Measurements from ENCODE around the gene RNU1-2.
A peak's percentile ranks its signal among the peaks of the same experiment; 100 is the strongest.
"Not testable (repeated sequence)": the region's sequence is repeated elsewhere in the genome, so short reads cannot be mapped to it uniquely, and the experiment has no call there.

The RNU1-2 gene

DNA sequence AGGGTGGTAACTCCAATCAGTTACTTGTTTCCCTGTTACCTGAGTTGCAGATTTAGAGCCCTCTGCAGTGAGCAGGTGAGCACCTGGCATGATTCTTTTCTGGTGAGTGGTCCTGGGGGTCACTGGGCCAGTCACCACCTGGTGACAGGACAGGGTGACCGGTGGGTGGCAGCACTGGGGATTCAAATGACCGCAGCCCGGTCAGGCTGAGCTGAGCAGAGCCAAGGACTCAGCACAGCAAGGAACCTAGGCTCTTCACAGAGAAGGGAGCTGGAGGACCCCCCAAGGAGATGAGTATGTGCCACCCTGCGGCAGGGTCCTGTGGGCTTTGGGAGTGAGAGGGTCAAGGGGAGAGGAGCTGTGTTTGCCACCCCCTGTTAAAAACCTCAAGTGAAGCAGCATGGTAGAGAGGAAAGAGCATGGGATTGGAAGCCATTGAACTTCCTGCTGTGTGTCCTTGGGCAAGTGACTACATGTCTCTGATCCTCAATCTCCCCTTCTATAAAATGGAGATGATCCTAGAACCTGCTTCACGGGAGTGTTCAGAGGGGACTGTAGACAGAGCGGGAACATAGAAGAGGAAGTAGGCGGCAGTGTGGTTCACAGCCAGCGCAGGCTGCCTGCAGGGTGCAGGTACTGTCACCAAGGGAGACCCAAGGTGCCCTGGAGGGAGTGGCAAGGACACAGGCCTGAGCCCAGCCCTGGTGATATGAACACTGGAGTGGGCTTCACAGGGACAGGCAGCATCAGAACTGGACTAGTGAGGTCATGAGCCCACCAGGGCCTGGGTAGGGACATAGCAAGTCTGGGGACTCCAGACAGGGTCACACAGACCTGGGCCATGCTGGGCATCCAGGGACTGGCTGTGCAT lies 16.3 kb downstream of the RNU1-2 start:
- DNase-seq = not testable (repeated sequence)

DNA sequence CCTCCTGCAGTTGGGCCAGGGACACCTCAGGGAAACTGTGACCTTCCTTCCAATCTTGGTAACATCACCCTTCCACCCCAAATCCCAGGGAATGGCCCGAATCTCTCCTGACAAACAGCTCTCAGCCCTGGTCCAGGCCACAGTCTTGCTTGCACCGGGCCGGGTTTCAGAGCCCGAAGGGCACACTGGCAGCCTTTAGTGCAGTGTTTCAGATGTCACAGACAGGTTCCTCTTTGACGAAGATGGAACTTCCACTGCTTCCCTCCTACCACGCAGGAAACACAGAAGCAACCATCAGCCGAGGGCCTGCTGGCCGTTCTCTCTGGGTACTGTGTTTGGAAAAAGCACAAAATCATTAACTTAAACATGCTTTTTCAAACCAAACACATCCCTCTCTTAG lies 17.0 kb downstream of the RNU1-2 start:
- DNase-seq = not testable (repeated sequence)

DNA sequence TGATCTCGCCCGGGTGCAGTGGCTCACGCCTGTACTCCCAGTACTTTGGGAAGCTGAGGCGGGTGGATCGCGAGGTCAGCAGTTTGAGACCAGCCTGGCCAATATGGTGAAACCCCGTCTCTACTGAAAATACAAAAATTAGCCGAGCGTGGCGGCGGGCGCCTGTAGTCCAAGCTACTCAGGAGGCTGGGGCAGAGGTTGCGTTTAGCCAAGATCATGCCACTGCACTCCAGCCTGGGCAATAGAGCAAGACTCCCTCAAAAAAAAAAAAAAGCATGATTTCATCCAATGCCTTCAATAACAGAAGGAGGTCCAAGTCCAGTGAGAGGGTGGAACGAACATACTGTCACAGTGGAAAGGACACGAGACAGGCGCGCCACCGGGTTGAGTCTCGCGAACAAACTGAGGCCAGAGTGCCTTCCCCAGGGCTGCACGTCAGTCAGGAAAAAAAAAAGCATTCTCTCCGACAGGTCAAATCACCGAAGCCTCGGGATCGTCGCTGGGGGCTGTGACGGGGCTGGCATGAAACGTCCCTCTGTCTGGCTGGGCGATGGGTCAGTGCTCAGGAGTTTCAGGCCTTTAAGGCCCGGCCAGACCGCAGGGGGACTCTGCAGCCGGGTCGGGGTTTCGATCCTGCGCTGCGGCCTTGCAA lies 17.5 kb downstream of the RNU1-2 start:
- no peak for DNase-seq

DNA sequence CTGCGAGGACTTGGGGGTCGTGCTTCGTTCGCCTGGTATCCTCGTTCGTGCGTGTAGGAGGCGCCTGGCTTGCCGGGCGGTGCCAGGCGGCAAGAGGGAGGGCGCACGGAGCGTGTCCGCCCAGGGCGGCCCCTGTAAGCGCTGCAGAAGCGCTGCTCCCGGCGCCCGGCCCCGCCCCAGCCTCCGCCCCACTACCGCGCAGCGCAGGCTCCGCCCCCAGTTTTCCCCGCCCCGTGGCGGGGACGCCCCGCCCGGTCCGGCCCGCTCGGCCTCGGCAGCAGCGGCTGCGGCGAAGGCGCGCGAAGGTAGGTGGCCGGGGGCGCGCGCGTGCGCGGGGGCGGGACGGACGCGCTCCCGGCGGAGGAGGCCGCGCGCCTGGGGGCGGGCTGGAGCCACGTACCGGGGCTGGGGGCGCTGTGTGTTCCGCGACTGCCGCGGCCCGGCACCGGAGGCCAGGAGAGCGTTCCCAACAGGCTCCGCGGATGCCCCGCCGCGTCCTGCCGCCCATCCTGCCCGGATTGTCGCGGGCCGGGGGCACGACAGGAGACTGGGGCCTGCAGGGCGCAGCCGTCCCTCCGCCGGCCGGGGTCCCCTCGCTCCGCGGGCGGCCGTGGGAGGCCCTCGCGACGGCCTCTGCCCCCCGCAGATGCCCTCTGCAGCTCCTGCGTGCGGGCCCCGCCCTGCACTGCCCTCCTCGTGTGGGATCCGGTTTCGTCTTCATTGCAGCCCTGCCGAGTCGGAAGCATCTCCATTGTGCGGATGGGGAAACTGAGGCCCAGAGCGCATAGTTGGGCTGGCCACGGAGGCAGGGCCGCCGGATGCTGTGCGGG lies 18.3 kb downstream of the RNU1-2 start:
- DNase-seq = peak; percentile 97

DNA sequence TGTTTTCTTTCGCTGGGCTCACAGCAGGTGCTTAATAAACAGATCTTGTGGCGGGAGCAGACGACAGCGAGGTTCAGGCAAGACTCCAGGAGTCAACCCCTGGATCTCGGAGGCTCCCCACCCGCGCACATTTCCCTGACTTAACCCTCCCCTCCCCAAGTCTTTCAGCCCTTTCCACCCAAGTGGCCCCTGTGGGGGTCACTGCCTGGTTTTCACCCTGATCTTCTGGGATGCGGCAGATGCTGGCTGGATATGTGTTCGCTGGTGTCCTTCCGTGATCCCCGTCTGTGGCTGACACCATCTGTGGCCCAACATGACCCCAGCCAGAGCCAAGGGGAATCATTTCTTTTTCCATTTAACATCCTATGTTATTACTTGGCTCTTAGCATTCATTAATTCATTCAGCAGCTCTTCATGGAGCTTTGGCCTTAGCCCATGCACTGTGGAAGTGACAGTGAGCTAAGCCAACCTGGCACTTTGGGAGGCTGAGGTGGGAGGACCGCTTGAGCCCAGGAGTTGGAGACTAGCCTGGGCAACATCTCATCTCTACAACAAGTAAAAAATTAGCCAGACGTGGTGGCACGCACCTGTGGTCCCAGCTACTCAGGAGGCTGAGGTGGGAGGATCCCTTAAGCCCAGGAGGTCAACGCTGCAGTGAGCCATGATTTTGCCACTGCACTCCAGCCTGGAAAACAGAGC lies 19.3 kb downstream of the RNU1-2 start:
- not testable (repeated sequence) for DNase-seq

DNA sequence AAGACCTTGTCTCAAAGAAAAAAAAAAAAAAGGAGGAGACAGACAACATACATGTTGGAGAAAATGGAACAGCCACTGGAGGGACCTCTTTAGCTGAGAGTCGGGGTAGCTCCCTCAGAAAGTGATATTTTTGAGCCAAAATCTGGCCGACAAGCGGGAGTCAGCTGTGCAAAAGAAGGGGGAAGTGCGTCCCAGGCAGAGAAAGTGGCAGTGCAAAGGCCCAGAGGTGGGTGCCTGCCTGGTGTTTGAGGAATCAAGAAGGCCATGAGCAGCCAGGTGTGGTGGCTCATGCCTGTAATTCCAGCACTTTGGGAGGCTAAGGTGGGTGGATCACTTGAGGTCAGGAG lies 19.8 kb downstream of the RNU1-2 start:
- DNase-seq = no peak

DNA sequence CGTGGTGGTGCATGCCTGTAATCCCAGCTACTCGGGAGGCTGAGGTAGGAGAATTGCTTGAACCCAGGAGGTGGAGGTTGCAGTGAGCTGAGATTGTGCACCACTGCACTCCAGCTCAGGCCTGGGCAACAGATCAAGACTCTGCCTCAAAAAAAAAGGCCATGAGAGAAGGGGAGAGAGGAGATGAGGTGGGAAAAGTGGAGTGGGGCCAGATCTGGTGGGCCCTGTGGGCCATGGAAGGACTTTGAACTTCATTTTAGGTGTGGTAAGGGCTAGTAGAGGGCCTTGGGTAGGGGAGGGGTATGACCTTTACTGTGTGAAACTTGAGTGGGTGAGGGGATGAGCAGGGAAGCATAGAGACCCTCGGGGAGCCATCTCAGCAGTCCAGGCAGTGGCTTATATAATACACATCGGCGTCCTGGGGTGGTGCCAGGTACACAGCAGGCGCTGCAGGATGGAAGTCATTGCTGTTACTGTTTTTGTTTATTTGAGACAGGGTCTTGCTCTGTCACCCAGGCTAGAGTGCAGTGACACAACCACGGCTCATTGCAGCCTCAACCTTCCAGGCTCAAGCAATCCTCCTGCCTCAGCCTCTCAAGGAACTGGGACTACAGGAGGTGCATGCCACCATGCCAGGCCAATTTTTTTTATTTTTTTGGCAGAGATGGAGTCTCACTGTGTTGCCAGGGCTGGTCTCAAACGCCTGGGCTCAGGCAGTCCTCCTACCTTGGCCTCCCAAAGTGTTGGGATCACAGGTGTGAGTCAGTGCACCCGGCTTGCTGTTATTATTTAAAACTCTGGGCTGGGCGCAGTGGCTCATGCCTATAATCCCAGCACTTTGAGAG lies 20.5 kb downstream of the RNU1-2 start:
- not testable (repeated sequence) for DNase-seq

DNA sequence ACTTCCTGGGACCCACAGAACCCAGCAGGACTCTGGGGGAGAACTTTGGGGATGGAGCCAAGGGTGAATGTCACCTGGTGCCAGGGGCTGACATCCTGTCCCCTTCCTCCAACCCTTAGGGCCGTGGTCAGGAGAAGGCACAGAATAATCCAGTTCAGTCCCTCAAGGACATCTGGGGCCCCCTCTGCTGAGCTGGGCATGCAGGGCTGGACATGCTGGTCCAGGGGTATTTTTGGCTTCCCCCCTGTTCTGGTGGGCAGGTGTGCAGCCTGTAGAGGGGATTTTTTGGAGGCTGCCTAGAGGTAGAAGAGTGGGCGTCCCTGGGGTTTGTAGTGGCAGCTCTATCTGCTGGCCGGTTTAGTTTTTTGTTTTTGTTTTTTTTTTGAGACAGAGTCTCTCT lies 22.6 kb downstream of the RNU1-2 start:
- DNase-seq = no peak

DNA sequence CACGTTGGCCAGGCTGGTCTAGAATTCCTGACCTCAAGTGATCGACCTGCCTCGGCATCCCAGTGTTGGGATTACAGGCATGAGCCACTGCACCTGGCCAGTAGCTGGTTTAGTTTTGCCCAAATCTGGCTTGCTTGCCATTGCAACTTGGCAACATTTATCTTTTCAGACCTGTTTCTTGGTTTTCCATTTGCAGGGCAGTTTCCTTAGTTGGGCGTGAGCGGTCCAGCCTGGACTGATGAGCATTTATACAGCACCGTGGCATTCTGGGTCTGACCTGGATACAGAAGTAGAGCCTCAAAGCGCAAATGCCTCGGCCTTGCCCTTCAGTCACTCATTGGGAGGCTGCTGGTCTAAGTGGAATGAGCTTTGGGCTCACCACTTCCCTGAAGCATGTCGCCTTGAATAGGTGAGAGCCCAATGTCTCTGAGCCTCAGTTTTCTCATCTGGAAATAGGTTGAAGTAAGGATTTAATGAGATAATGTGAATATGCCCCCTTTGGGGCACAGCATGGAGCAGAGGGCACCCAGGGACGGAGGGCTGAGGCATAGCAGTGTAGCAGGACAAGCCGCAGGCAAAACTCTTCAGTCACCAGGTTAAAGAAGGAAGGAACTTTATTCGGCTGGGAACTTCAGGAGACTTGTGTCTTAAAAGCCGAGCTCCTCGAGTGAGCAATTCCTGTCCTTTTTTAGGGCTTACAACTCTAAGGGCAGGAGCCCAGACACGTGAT lies 23.3 kb downstream of the RNU1-2 start:
- not testable (repeated sequence) for DNase-seq

DNA sequence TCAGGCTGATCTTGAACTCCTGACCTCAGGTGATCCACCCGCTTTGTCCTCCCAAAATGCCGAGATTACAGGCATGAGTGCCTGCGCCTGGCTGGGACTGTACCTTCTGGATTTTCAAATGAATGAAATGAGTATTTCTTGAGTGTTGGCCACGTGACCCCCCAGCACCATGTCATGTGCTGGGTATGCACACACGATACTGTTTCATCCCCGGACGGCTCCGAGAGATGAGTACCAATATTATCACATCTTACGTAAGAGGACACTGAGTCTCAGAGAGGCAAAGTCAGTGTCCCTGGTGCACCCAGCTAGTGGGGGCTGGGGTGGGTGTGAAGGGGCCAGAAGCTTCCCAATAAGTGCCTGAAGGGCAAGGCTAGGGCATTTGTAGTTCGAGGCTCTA lies 25.2 kb downstream of the RNU1-2 start:
- DNase-seq = no peak

DNA sequence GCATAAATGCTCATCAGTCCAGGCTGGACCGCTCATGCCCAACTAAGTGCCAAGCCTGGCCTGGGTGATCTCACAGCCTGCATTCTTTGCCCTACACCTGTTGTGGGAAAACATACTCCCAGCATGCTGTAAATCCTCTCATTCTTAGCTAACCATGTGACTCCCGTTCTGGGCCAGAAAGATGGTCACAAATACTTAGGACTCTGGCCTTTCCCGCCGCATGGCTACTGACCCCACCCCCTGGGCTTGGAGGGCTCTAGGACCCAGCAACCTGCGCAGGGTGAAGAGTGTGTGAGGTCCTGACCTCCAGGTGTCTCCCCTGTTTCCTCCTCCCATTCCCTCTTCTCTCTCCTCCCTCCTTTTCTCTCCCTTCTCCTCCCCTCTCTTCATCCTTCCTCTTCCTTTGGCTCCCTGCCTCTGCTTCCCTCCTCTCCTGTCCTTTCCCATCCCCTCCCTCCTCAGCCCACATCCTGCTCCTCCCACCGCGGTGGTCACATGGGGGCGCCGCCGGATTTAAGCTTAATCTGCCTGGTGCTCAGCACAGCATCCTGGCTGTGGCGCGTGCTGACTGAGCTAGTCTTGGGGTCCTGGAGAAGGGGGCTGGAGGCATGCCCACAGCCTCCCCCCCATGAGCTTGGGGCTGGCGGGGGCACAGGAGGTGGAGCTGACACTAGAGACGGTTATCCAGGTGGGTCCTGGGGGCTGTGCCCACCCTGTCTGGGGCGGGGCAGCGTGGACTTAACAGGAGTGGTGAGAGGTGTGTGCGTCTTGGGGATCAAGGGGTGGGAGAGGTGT lies 25.8 kb downstream of the RNU1-2 start, which contains the start of gene CROCC:
TSS of gene CROCC (plus strand) at position 541 of the 795 bp plus-strand sequence. CDS start at position 629, 88 bp downstream.
- peak; percentile 44 for DNase-seq

DNA sequence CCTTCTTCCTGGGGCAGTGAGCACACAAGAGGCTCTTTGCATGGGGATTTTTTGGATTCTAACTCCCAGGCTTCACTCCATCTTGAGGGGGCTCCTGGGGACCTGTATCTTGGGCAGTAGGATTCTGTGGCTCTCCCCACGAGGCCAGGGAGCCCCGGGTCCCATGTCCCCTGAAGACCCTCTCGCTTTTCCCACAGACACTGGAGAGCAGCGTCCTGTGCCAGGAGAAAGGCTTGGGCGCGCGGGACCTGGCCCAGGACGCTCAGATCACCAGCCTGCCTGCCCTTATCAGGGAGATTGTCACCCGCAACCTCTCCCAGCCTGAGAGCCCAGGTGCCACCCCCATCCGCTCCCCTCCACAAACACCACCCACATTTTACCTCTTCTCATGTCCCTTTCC lies 26.7 kb downstream of the RNU1-2 start:
- no peak for DNase-seq

DNA sequence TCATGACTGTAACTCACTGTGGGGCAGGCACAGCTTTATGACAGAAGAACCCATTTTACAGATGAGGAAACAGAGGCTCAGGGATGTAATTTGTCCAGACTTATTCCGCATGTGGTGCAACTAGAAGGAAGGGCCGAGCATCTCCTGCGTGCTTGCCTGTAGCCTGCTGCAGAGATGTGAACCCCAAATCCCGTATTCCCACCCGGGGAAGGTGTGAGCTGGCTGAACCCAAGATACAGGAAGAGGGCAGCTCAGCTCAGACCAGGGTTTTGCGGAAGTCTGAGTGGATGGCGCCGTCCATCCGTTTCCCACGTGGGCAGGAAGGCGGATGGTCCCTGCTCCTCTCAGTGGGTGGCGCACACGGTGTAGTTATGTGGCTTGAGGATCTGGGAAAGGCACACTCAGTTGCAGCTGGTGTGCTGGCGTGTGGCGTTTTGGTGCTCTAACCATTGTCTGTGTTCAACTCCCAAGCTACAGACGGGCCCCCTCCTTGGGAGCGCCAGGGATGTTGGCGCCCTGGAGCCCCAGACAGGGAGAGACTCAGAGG lies 27.2 kb downstream of the RNU1-2 start:
- DNase-seq = no peak

DNA sequence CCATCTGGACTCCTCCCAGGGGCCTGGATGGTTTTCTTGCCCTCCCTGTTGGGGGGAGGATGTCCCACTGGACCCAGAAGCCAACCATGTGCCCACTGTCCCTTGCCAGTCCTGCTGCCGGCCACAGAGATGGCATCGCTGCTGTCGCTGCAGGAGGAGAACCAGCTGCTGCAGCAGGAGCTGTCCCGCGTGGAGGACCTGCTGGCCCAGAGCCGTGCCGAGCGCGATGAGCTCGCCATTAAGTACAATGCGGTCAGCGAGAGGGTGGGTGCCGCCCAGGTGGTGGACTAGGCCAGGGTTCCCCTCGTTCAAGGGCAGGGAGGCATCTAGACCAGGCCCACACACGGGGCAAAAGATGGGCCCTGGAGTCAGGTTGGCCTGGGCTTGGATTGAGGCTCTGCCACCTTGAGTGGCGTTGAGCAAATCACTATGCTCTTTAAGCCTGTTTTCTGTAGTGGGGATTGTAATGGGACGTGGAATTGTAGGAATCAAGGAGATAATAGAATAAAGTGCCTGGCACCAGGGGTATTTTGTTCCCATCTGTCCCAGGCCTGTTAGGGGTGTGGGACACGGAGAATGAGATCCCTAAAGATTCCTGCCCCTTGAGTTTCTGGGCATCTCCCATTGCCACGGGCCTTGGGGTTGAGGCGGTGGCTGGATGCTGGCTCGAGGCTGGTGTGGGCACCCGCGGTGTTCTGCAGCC lies 28.6 kb downstream of the RNU1-2 start:
- no peak for DNase-seq

DNA sequence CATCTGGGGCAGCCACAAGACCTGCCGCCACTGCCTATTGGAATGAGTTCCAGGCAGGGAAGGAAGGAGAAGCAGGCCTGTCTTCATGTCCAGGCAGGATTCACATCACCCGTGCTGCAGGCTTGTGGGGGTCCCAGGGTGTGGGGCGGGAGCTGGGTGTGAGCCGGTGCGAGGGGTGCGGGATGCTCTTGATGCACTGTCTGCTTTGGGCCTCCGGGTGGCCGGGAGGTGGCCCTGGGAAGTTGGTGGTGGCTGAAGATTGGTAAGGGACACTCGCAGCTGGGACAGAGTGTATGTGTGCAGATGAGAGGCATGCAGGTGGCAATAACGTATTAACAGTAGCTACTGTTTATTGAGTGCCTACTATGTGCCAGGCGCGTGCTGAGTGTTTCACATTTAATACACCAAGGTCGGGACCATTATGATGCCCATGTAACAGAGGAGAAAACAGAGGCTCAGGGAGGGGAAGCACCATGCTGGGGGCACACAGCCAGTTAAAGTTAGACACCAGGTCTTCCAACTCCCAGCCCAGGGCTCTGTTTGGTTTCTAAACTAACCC lies 29.2 kb downstream of the RNU1-2 start:
- DNase-seq = no peak

DNA sequence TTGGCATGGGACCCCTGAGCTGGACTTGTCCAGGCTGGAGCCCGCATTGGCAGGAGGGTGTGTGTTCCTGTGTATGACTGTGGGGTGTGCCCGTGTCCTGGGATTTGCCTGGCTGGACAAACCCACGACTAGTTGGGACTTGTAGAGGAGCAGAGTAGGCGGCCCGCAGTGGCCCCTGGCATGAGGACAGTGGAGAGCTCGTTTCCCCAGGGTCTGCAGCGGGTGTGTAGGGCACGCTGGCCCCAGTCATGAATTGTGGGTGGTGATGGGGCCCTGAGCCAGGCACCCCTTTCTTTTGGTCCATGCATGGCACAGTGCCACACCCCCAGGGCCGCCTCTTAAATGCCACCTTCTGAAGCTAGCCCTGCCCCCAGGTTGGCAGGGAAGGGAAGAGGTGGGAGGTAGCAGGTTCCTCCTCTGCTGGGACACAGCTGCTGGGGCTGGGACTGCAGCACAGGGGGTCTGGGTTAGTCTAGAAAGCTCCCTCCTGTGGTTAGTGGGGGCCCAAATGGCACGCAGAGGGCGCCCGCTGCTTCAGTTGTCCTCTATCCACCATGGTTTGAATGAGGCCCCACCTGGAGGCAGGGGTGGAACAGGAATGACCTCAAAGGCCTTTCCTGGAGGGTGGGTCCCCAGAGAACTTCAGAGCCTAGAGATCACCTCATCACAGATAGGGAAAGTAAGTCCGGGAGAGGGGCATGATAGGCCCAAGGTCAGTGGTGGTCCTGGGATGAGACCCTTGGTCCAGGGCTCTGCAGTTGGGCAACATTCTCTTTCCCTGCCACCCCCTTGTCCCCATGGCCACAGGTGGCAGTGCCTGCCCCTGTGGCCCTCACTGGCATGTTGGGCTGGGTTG lies 30.1 kb downstream of the RNU1-2 start:
- no peak for DNase-seq

DNA sequence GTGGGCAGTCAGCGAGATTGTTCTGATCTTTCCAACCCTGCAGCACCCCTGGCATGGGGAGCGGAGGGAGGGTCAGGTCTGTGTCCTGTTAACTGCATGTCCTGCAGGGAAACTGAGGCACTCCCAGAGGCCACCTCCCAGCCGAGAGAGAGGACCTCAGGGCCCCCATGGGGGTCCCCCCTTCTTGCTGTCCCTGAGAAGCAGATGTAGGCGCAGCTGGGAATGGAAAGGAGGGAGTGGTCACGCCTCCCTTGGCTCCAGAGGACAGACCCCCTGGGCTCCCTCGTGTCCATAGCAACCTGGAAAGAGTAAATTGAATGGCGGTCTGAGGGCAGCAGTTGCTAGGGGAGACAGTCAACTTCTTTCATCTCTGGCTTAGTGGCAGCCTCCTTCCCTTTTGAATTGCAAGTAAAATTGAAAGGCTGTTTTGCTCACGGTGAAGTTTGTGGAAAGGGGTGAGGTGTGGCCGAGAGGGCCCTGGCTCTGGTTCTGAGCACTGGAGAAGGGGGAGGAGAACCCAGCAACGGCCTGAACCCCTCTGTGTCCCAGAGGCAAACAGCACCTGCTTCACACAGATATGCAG lies 30.8 kb downstream of the RNU1-2 start:
- no peak for DNase-seq

DNA sequence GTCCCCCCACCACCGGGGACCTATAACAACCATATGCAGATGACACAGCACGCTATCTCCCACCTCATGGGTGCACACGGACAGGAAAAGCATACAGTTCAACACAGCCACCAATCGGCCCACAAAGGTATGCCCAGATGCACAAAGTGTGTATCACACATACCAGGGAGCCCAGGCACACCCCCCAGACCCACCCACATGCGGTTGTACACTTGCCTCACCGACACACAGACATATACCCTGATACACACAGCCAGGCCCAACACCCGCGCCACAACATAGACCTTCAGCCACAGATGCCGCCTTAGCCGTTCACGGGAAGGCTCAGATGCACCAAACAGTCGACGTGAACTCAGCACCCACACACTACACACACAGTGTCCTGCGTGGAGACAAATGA lies 31.5 kb downstream of the RNU1-2 start:
- DNase-seq = no peak
